ENCODE measurements around the gene CDH1. TPM values are rescaled to one million over a fixed set of nuclear protein-coding genes. Genes with fewer than 3 reads are reported as not detected.

Gene CDH1
- total RNA-seq, 1 donor from 2014 or later = 0.35 TPM

- Mint-ChIP-seq H3K27me3 (ENCODE audit: low read depth) (no peaks in the 10 kb centered on the region), H3K27ac (ENCODE audit: unreplicated experiment) (no peak overlapping the region), H3K36me3 (ENCODE audit: low read depth) (peaks cover 1% of the 10 kb centered on the region), H3K4me3 (ENCODE audit: unreplicated experiment) (no peak overlapping the region), H3K9me3 (ENCODE audit: low read depth) (no peaks in the 10 kb centered on the region), H3K4me1 (ENCODE audit: low read depth) (peaks cover 11% of the 10 kb centered on the region)
- no peak for TF ChIP-seq CTCF (IDR thresholded peaks at IDR 0.05)
- no peak for DNase-seq (ENCODE audit: low spot score)
Measured at GRCh38 chr16:68814516-68814915, 77.4 kb downstream of the CDH1 start.

- peak overlapping the region; percentile 98 for H3K27ac Mint-ChIP-seq (ENCODE audit: unreplicated experiment)
- no peaks in the 10 kb centered on the region for H3K27me3 Mint-ChIP-seq (ENCODE audit: low read depth)
- peaks cover 30% of the 10 kb centered on the region for H3K4me1 Mint-ChIP-seq (ENCODE audit: low read depth)
- H3K4me3 Mint-ChIP-seq (ENCODE audit: unreplicated experiment) = peak overlapping the region; percentile 51
- no peak for TF ChIP-seq CTCF (IDR thresholded peaks at IDR 0.05)
- H3K9me3 Mint-ChIP-seq (ENCODE audit: low read depth) = peaks cover 6% of the 10 kb centered on the region
- DNase-seq (ENCODE audit: low spot score) = no peak
- H3K36me3 Mint-ChIP-seq (ENCODE audit: low read depth) = no peaks in the 10 kb centered on the region
Measured at GRCh38 chr16:68823401-68824135, 86.5 kb downstream of the CDH1 start.

GRCh38 chr16:68825427-68825826, 88.3 kb downstream of the CDH1 start:
- no peak for DNase-seq (ENCODE audit: low spot score)
- Mint-ChIP-seq H3K4me1 (ENCODE audit: low read depth) (peaks cover 30% of the 10 kb centered on the region), H3K27me3 (ENCODE audit: low read depth) (no peaks in the 10 kb centered on the region), H3K36me3 (ENCODE audit: low read depth) (no peaks in the 10 kb centered on the region), H3K27ac (ENCODE audit: unreplicated experiment) (peak overlapping the region; percentile 5), H3K9me3 (ENCODE audit: low read depth) (peaks cover 6% of the 10 kb centered on the region), H3K4me3 (ENCODE audit: unreplicated experiment) (no peak overlapping the region)
- TF ChIP-seq CTCF (IDR thresholded peaks at IDR 0.05) = no peak

GRCh38 chr16:68826652-68827051, 89.6 kb downstream of the CDH1 start:
- no peak for TF ChIP-seq CTCF (IDR thresholded peaks at IDR 0.05)
- Mint-ChIP-seq H3K36me3 (ENCODE audit: low read depth) (no peaks in the 10 kb centered on the region), H3K9me3 (ENCODE audit: low read depth) (peaks cover 6% of the 10 kb centered on the region), H3K4me3 (ENCODE audit: unreplicated experiment) (no peak overlapping the region), H3K27ac (ENCODE audit: unreplicated experiment) (no peak overlapping the region), H3K4me1 (ENCODE audit: low read depth) (peaks cover 27% of the 10 kb centered on the region), H3K27me3 (ENCODE audit: low read depth) (no peaks in the 10 kb centered on the region)
- DNase-seq (ENCODE audit: low spot score) = no peak

- H3K27ac Mint-ChIP-seq (ENCODE audit: unreplicated experiment) = no peak overlapping the region
- no peak for TF ChIP-seq CTCF (IDR thresholded peaks at IDR 0.05)
- H3K36me3 Mint-ChIP-seq (ENCODE audit: low read depth) = no peaks in the 10 kb centered on the region
Measured at GRCh38 chr16:68833251-68833650, 96.2 kb downstream of the CDH1 start.

More at GRCh38 chr16:68833251-68833650, 96.2 kb downstream of the CDH1 start:
- Mint-ChIP-seq H3K4me1 (ENCODE audit: low read depth) (no peaks in the 10 kb centered on the region), H3K27me3 (ENCODE audit: low read depth) (no peaks in the 10 kb centered on the region), H3K4me3 (ENCODE audit: unreplicated experiment) (no peak overlapping the region), H3K9me3 (ENCODE audit: low read depth) (no peaks in the 10 kb centered on the region)
- DNase-seq (ENCODE audit: low spot score) = no peak
